Smooth muscle cell (in vitro differentiated cells): ENCODE results near the gene TEX54. TPM values are rescaled to one million over a fixed set of nuclear protein-coding genes. Genes with fewer than 3 reads are reported as not detected.
"Not testable (repeated sequence)": the region's sequence is repeated elsewhere in the genome, so short reads cannot be mapped to it uniquely, and the experiment has no call there.

Experiments
- DNase-seq: peaks from one replicate; lab custom pipeline; 2025; ENCODE audit not compliant: unreplicated experiment; lab: John Stamatoyannopoulos, UW
- H2AFZ ChIP-seq: fragments of 200-600 bp; sonication (generic); 2 replicates; pipeline ENCODE4 v1.6.0; 2016; ENCODE audit warnings: antibody characterized with exemption, low read depth, mild to moderate bottlenecking
- H3F3A ChIP-seq: fragments of 200-600 bp; sonication (generic); 2 replicates; pipeline ENCODE4 v1.6.0; 2017; ENCODE audit warnings: antibody characterized with exemption, low read depth
- H3K27ac ChIP-seq: fragments of 200-600 bp; sonication (generic); 2 replicates; pipeline ENCODE4 v1.5.1; 2016; ENCODE audit warnings: low read depth, mild to moderate bottlenecking
- H3K27me3 ChIP-seq: fragments of 200-600 bp; sonication (generic); 2 replicates; pipeline ENCODE4 v1.6.1; 2016; ENCODE audit warnings: low read depth, mild to moderate bottlenecking
- H3K36me3 ChIP-seq: fragments of 200-600 bp; sonication (generic); 2 replicates; pipeline ENCODE4 v1.5.1; 2016; ENCODE audit warnings: low read depth
- H3K4me1 ChIP-seq: fragments of 200-600 bp; sonication (generic); 2 replicates; pipeline ENCODE4 v1.5.1; 2016; ENCODE audit warnings: low read depth
- H3K4me2 ChIP-seq: fragments of 200-600 bp; sonication (generic); 2 replicates; pipeline ENCODE4 v1.6.0; 2016; ENCODE audit warnings: mild to moderate bottlenecking
- H3K4me3 ChIP-seq: fragments of 200-600 bp; sonication (generic); 2 replicates; pipeline ENCODE4 v1.5.1; 2016; ENCODE audit warnings: mild to moderate bottlenecking
- H3K79me2 ChIP-seq: fragments of 200-600 bp; sonication (generic); 2 replicates; pipeline ENCODE4 v1.6.0; 2016; ENCODE audit warnings: low read depth, mild to moderate bottlenecking
- H3K9ac ChIP-seq: fragments of 200-600 bp; sonication (generic); 2 replicates; pipeline ENCODE4 v1.6.0; 2016; ENCODE audit warnings: low read depth
- H3K9me3 ChIP-seq: fragments of 200-600 bp; sonication (generic); replicated peaks from 2 replicates; pipeline ENCODE4 v1.5.1; 2016; ENCODE audit warnings: low read depth
- H4K20me1 ChIP-seq: fragments of 200-600 bp; sonication (generic); 2 replicates; pipeline ENCODE4 v1.6.0; 2016; ENCODE audit warnings: low read depth
- CTCF ChIP-seq: fragments of 200-600 bp; sonication (generic); IDR thresholded peaks from 2 replicates; pipeline ENCODE4 v1.5.1; 2017; ENCODE audit warnings: borderline replicate concordance, mild to moderate bottlenecking, antibody characterized with exemption; ENCODE audit not compliant: insufficient read depth, poor library complexity, severe bottlenecking
- WGBS: methylation state at CpG from one replicate; pipeline ENCODE4 v1.1.7; 2016; ENCODE audit warnings: low lambda C conversion rate; 5-methylcytosine and 5-hydroxymethylcytosine counted together
- polyA plus RNA-seq: library from polyadenylated mRNA; unstranded; fragments of >200 nt; fragmentation: Nextera tagmentation; extraction: Ambion mirVana; gene quantifications from 2 replicates; pipeline ENCODE4 v1.2.1, GENCODE V29; 2016
- total RNA-seq: library from RNA; depleted of rRNA; stranded (reverse); fragments of >200 nt; gene quantifications from 2 replicates; pipeline ENCODE4 v1.2.3, GENCODE V29; 2014

Gene TEX54
- total and polyA plus RNA-seq, 2 experiments from 2014 or later = 1.4 TPM; not detected in 1

GRCh38 chr11:62844154-62844553 is 11.5 kb upstream of the TEX54 start:
- Histone ChIP-seq H3K27me3 (no peaks in the 10 kb centered on the region), H3K9ac (no peak overlapping the region)

GRCh38 chr11:62843466-62843865 is 10.8 kb upstream of the TEX54 start:
- Histone ChIP-seq H3F3A (peaks cover 29% of the 10 kb centered on the region), H3K9me3 (no peaks in the 10 kb centered on the region), H2AFZ (peak overlapping the region; percentile 60), H3K27ac (peak overlapping the region; percentile 16), H3K9ac (no peak overlapping the region), H3K36me3 (no peaks in the 10 kb centered on the region), H3K79me2 (peaks cover 8% of the 10 kb centered on the region), H4K20me1 (no peaks in the 10 kb centered on the region), H3K4me1 (peaks cover 11% of the 10 kb centered on the region), H3K4me3 (no peak overlapping the region), H3K27me3 (no peaks in the 10 kb centered on the region), H3K4me2 (no peak overlapping the region)
- WGBS = 87% methylated on average over 3 of the region's 3 CpGs
- DNase-seq = no peak
- no peak for TF ChIP-seq CTCF

More at GRCh38 chr11:62844154-62844553, 11.5 kb upstream of the TEX54 start:
- H3K4me1 ChIP-seq = peaks cover 11% of the 10 kb centered on the region
- H3K4me2 ChIP-seq = no peak overlapping the region
- H4K20me1 ChIP-seq = no peaks in the 10 kb centered on the region
- no peaks in the 10 kb centered on the region for H3K9me3 ChIP-seq
- no peak for TF ChIP-seq CTCF
- H3K4me3 ChIP-seq = no peak overlapping the region
- no peak overlapping the region for H2AFZ ChIP-seq
- H3K27ac ChIP-seq = peak overlapping the region; percentile 16
- no peak for DNase-seq
- H3K36me3 ChIP-seq = no peaks in the 10 kb centered on the region
- peaks cover 29% of the 10 kb centered on the region for H3F3A ChIP-seq
- H3K79me2 ChIP-seq = peaks cover 1% of the 10 kb centered on the region
- WGBS = 94% methylated on average over 3 of the region's 3 CpGs

GRCh38 chr11:62842891-62843290 is 10.2 kb upstream of the TEX54 start:
- Histone ChIP-seq H3K27ac (peak overlapping the region; percentile 100), H2AFZ (peak overlapping the region; percentile 96), H3K4me3 (peak overlapping the region; percentile 58), H3K79me2 (peaks cover 14% of the 10 kb centered on the region), H3K4me1 (peaks cover 11% of the 10 kb centered on the region), H3K4me2 (peak overlapping the region; percentile 91), H3F3A (peaks cover 29% of the 10 kb centered on the region), H3K9ac (peak overlapping the region; percentile 98)
- DNase-seq, H3K9me3 ChIP-seq, H3K27me3 ChIP-seq, H4K20me1 ChIP-seq, H3K36me3 ChIP-seq: not testable (repeated sequence)
- WGBS = 75% methylated on average over 9 of the region's 9 CpGs

- no peaks in the 10 kb centered on the region for H3K27me3 ChIP-seq
- peak overlapping the region; percentile 91 for H3K4me2 ChIP-seq
- peaks cover 11% of the 10 kb centered on the region for H3K4me1 ChIP-seq
- H4K20me1 ChIP-seq = no peaks in the 10 kb centered on the region
- peak overlapping the region; percentile 100 for H3K27ac ChIP-seq
- peak overlapping the region; percentile 58 for H3K4me3 ChIP-seq
- H3F3A ChIP-seq = peaks cover 29% of the 10 kb centered on the region
- DNase-seq = no peak
- no peaks in the 10 kb centered on the region for H3K36me3 ChIP-seq
- H3K9me3 ChIP-seq = no peaks in the 10 kb centered on the region
- H3K79me2 ChIP-seq = peaks cover 20% of the 10 kb centered on the region
- 4% methylated on average over 30 of the region's 30 CpGs for WGBS
- no peak for TF ChIP-seq CTCF
- H2AFZ ChIP-seq = peak overlapping the region; percentile 96
- peak overlapping the region; percentile 98 for H3K9ac ChIP-seq
These were observed 9.6 kb upstream of the TEX54 start for GRCh38 chr11:62842171-62842741.
